ENCODE data around the gene SLC37A3.

GRCh38 chr7:140350056-140350455, 48.3 kb downstream of the SLC37A3 start:
- TF ChIP-seq, protein P1, sequence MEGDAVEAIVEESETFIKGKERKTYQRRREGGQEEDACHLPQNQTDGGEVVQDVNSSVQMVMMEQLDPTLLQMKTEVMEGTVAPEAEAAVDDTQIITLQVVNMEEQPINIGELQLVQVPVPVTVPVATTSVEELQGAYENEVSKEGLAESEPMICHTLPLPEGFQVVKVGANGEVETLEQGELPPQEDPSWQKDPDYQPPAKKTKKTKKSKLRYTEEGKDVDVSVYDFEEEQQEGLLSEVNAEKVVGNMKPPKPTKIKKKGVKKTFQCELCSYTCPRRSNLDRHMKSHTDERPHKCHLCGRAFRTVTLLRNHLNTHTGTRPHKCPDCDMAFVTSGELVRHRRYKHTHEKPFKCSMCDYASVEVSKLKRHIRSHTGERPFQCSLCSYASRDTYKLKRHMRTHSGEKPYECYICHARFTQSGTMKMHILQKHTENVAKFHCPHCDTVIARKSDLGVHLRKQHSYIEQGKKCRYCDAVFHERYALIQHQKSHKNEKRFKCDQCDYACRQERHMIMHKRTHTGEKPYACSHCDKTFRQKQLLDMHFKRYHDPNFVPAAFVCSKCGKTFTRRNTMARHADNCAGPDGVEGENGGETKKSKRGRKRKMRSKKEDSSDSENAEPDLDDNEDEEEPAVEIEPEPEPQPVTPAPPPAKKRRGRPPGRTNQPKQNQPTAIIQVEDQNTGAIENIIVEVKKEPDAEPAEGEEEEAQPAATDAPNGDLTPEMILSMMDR (IDR thresholded peaks at IDR 0.05; ENCODE audit: low read depth, low read length) = no peak
- TF ChIP-seq EZH2phosphoT487 (IDR thresholded peaks at IDR 0.05; ENCODE audit: low read depth) = no peak
